ENCODE results near the gene UBE3C.

Gene UBE3C

GRCh38 chr7:157228864-157229422 lies 90.2 kb downstream of the UBE3C start:
- no peaks in the 10 kb centered on the region for H3K4me1 ChIP-seq (ENCODE audit: control insufficient read depth, insufficient read depth, low read length)
- no peak overlapping the region for H3K9ac ChIP-seq (ENCODE audit: low read length)
- H3K9me3 ChIP-seq (ENCODE audit: control insufficient read depth, low read length), result no peaks in the 10 kb centered on the region
- H3K36me3 ChIP-seq (ENCODE audit: control insufficient read depth, insufficient read depth, low read length), result no peaks in the 10 kb centered on the region
- no peaks in the 10 kb centered on the region for H3K27me3 ChIP-seq (ENCODE audit: control insufficient read depth, insufficient read depth, low read length)
- H3K4me3 ChIP-seq (ENCODE audit: low read length), result no peak overlapping the region

GRCh38 chr7:157233677-157234076 lies 95.0 kb downstream of the UBE3C start:
- no peaks in the 10 kb centered on the region for H3K9me3 ChIP-seq (ENCODE audit: control insufficient read depth, low read length)
- H3K4me3 ChIP-seq (ENCODE audit: low read length), result no peak overlapping the region
- no peaks in the 10 kb centered on the region for H3K36me3 ChIP-seq (ENCODE audit: control insufficient read depth, insufficient read depth, low read length)
- H3K4me1 ChIP-seq (ENCODE audit: control insufficient read depth, insufficient read depth, low read length), result no peaks in the 10 kb centered on the region
- H3K27me3 ChIP-seq (ENCODE audit: control insufficient read depth, insufficient read depth, low read length), result no peaks in the 10 kb centered on the region
- H3K9ac ChIP-seq (ENCODE audit: low read length), result no peak overlapping the region

GRCh38 chr7:157234271-157234670 lies 95.5 kb downstream of the UBE3C start:
- H3K9me3 ChIP-seq (ENCODE audit: control insufficient read depth, low read length), result no peaks in the 10 kb centered on the region
- no peak overlapping the region for H3K4me3 ChIP-seq (ENCODE audit: low read length)
- no peaks in the 10 kb centered on the region for H3K4me1 ChIP-seq (ENCODE audit: control insufficient read depth, insufficient read depth, low read length)
- no peak overlapping the region for H3K9ac ChIP-seq (ENCODE audit: low read length)
- H3K36me3 ChIP-seq (ENCODE audit: control insufficient read depth, insufficient read depth, low read length), result no peaks in the 10 kb centered on the region
- no peaks in the 10 kb centered on the region for H3K27me3 ChIP-seq (ENCODE audit: control insufficient read depth, insufficient read depth, low read length)

GRCh38 chr7:157235357-157236333 lies 96.9 kb downstream of the UBE3C start:
- Histone ChIP-seq H3K9me3 (ENCODE audit: control insufficient read depth, low read length) (no peaks in the 10 kb centered on the region), H3K9ac (ENCODE audit: low read length) (no peak overlapping the region), H3K36me3 (ENCODE audit: control insufficient read depth, insufficient read depth, low read length) (no peaks in the 10 kb centered on the region), H3K4me3 (ENCODE audit: low read length) (no peak overlapping the region), H3K4me1 (ENCODE audit: control insufficient read depth, insufficient read depth, low read length) (no peaks in the 10 kb centered on the region), H3K27me3 (ENCODE audit: control insufficient read depth, insufficient read depth, low read length) (no peaks in the 10 kb centered on the region)

- Histone ChIP-seq H3K9ac (ENCODE audit: low read length) (no peak overlapping the region), H3K9me3 (ENCODE audit: control insufficient read depth, low read length) (no peaks in the 10 kb centered on the region), H3K36me3 (ENCODE audit: control insufficient read depth, insufficient read depth, low read length) (no peaks in the 10 kb centered on the region), H3K4me1 (ENCODE audit: control insufficient read depth, insufficient read depth, low read length) (no peaks in the 10 kb centered on the region), H3K27me3 (ENCODE audit: control insufficient read depth, insufficient read depth, low read length) (no peaks in the 10 kb centered on the region), H3K4me3 (ENCODE audit: low read length) (no peak overlapping the region)
Observed at GRCh38 chr7:157238087-157238486, 99.4 kb downstream of the UBE3C start.

GRCh38 chr7:157239571-157240270 lies 101.0 kb downstream of the UBE3C start:
- Histone ChIP-seq H3K9ac (ENCODE audit: low read length) (no peak overlapping the region), H3K4me1 (ENCODE audit: control insufficient read depth, insufficient read depth, low read length) (no peaks in the 10 kb centered on the region), H3K27me3 (ENCODE audit: control insufficient read depth, insufficient read depth, low read length) (no peaks in the 10 kb centered on the region), H3K9me3 (ENCODE audit: control insufficient read depth, low read length) (no peaks in the 10 kb centered on the region), H3K36me3 (ENCODE audit: control insufficient read depth, insufficient read depth, low read length) (no peaks in the 10 kb centered on the region), H3K4me3 (ENCODE audit: low read length) (no peak overlapping the region)

GRCh38 chr7:157241631-157242030 lies 102.9 kb downstream of the UBE3C start:
- no peaks in the 10 kb centered on the region for H3K4me1 ChIP-seq (ENCODE audit: control insufficient read depth, insufficient read depth, low read length)
- no peaks in the 10 kb centered on the region for H3K9me3 ChIP-seq (ENCODE audit: control insufficient read depth, low read length)
- H3K27me3 ChIP-seq (ENCODE audit: control insufficient read depth, insufficient read depth, low read length), result no peaks in the 10 kb centered on the region
- H3K4me3 ChIP-seq (ENCODE audit: low read length), result no peak overlapping the region
- H3K9ac ChIP-seq (ENCODE audit: low read length), result no peak overlapping the region
- H3K36me3 ChIP-seq (ENCODE audit: control insufficient read depth, insufficient read depth, low read length), result no peaks in the 10 kb centered on the region

- no peaks in the 10 kb centered on the region for H3K27me3 ChIP-seq (ENCODE audit: control insufficient read depth, insufficient read depth, low read length)
- H3K4me3 ChIP-seq (ENCODE audit: low read length), result no peak overlapping the region
- H3K9me3 ChIP-seq (ENCODE audit: control insufficient read depth, low read length), result no peaks in the 10 kb centered on the region
- H3K4me1 ChIP-seq (ENCODE audit: control insufficient read depth, insufficient read depth, low read length), result no peaks in the 10 kb centered on the region
- no peak overlapping the region for H3K9ac ChIP-seq (ENCODE audit: low read length)
- H3K36me3 ChIP-seq (ENCODE audit: control insufficient read depth, insufficient read depth, low read length), result no peaks in the 10 kb centered on the region
Observed at GRCh38 chr7:157244516-157245294, 106.0 kb downstream of the UBE3C start.

- Histone ChIP-seq H3K4me3 (ENCODE audit: low read length) (no peak overlapping the region), H3K4me1 (ENCODE audit: control insufficient read depth, insufficient read depth, low read length) (no peaks in the 10 kb centered on the region), H3K27me3 (ENCODE audit: control insufficient read depth, insufficient read depth, low read length) (no peaks in the 10 kb centered on the region), H3K9me3 (ENCODE audit: control insufficient read depth, low read length) (no peaks in the 10 kb centered on the region), H3K36me3 (ENCODE audit: control insufficient read depth, insufficient read depth, low read length) (no peaks in the 10 kb centered on the region), H3K9ac (ENCODE audit: low read length) (no peak overlapping the region)
Observed at GRCh38 chr7:157246052-157246451, 107.3 kb downstream of the UBE3C start.

GRCh38 chr7:157248659-157249058 lies 109.9 kb downstream of the UBE3C start:
- Histone ChIP-seq H3K4me3 (ENCODE audit: low read length) (no peak overlapping the region), H3K36me3 (ENCODE audit: control insufficient read depth, insufficient read depth, low read length) (no peaks in the 10 kb centered on the region), H3K27me3 (ENCODE audit: control insufficient read depth, insufficient read depth, low read length) (no peaks in the 10 kb centered on the region), H3K9me3 (ENCODE audit: control insufficient read depth, low read length) (no peaks in the 10 kb centered on the region), H3K9ac (ENCODE audit: low read length) (no peak overlapping the region), H3K4me1 (ENCODE audit: control insufficient read depth, insufficient read depth, low read length) (no peaks in the 10 kb centered on the region)

- H3K36me3 ChIP-seq (ENCODE audit: control insufficient read depth, insufficient read depth, low read length), result no peaks in the 10 kb centered on the region
Observed at GRCh38 chr7:157250605-157251228, 112.0 kb downstream of the UBE3C start.

More at GRCh38 chr7:157250605-157251228, 112.0 kb downstream of the UBE3C start:
- Histone ChIP-seq H3K27me3 (ENCODE audit: control insufficient read depth, insufficient read depth, low read length) (no peaks in the 10 kb centered on the region), H3K4me1 (ENCODE audit: control insufficient read depth, insufficient read depth, low read length) (no peaks in the 10 kb centered on the region), H3K9ac (ENCODE audit: low read length) (no peak overlapping the region), H3K9me3 (ENCODE audit: control insufficient read depth, low read length) (no peaks in the 10 kb centered on the region), H3K4me3 (ENCODE audit: low read length) (no peak overlapping the region)
